ENCODE results near the gene CRB1. TPM values are rescaled to one million over a fixed set of nuclear protein-coding genes. Genes with fewer than 3 reads are reported as not detected.
A peak's percentile ranks its signal among the peaks of the same experiment; 100 is the strongest.
"Not testable (repeated sequence)": the region's sequence is repeated elsewhere in the genome, so short reads cannot be mapped to it uniquely, and the experiment has no call there.

The CRB1 gene
- total and polyA plus RNA-seq, 9 of the 15 experiments (the other 6 are each of a cell fraction or from before 2014, with no cell fraction given): 0.04 to 0.10 TPM; not detected in 7

DNA sequence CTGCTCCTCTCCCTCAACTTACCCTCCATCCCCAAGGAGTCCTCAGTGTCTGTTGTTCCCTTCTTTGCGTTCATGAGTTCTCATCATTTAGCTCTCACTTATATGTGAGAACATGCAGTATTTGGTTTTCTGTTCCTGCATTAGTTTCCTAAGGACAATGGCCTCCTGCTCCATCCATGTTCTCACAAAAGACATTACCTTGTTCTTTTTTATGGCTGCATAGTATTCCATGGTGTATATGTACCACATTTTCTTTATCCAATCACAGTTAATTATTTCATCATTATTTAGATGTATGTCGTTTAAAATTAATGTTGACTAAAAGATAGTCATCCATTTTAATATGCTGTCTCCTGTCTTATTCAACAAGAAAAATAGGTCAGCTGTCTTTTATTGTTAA lies 134.1 kb downstream of the CRB1 start:
- no peaks in the 10 kb centered on the region for H3K9me3 ChIP-seq (replicated peaks; ENCODE audit: control insufficient read depth, insufficient read depth, low read depth, low read length)

GRCh38 chr1:197404774-197405173 lies 136.7 kb downstream of the CRB1 start:
- FAIRE-seq; H3K4me2 ChIP-seq (ENCODE audit: insufficient read depth, low read length); BruUV-seq (replicated peaks); H3K79me2 ChIP-seq (ENCODE audit: control insufficient read depth, insufficient read depth, low read length); H3K9me3 ChIP-seq (replicated peaks; ENCODE audit: control insufficient read depth, insufficient read depth, low read depth, low read length); CTCF ChIA-PET (ENCODE audit: low intra/inter-chr PET ratio); DNase-seq (ENCODE audit: extremely low read depth in 1 of 4, low spot score in 3 of 4); H2AFZ ChIP-seq (ENCODE audit: low read depth, low read length); H3K4me3 ChIP-seq; H3K9me1 ChIP-seq (ENCODE audit: control insufficient read depth, insufficient read depth, low read length); H3K36me3 ChIP-seq (ENCODE audit: control insufficient read depth, insufficient read depth, low read length); H3K9ac ChIP-seq (ENCODE audit: insufficient read depth in 1 of 2, low read depth in 2 of 2, low read length in 2 of 2); in situ Hi-C loops (cut with MboI); H3K4me1 ChIP-seq (replicated peaks in 1 of 2; ENCODE audit: control insufficient read depth in 2 of 2, insufficient read depth in 2 of 2, low read length in 2 of 2); POLR2A ChIA-PET; H4K20me1 ChIP-seq (replicated peaks; ENCODE audit: control insufficient read depth, insufficient read depth, low read length); H3K27ac ChIP-seq (ENCODE audit: extremely low read depth, low read depth, low read length): not testable (repeated sequence)
- peaks cover 3 to 12% of the 10 kb centered on the region in 2 experiments; a peak in 3 of 5 replicates for H3K27me3 ChIP-seq (ENCODE audit: control insufficient read depth in 2 of 2, insufficient read depth in 2 of 2, low read length in 2 of 2)
- intact Hi-C loops (cut with micrococcal nuclease): loop anchor here (5.0 kb wide), 1 partner anchor 513 kb away; the partner anchor contains the start of gene LHX9
- 6% methylated on average over 2 of the region's 8 CpGs for WGBS (ENCODE audit: insufficient coverage, low coverage, missing lambda C conversion rate)
- 0 out of 3 replicates have a peak, but pooled peaks have one; percentile 30 for ATAC-seq

More for the DNA sequence above, 134.1 kb downstream of the CRB1 start:
- intact Hi-C loops (cut with micrococcal nuclease): loop anchor here (5.0 kb wide), 1 partner anchor 515 kb away; the partner anchor contains the start of gene LHX9
- Histone ChIP-seq H3K4me2 (ENCODE audit: insufficient read depth, low read length) (no peak overlapping the region), H3K79me2 (ENCODE audit: control insufficient read depth, insufficient read depth, low read length) (no peaks in the 10 kb centered on the region), H3K4me3 (no peak overlapping the region), H3K27ac (ENCODE audit: extremely low read depth, low read depth, low read length) (no peak overlapping the region), H3K36me3 (ENCODE audit: control insufficient read depth, insufficient read depth, low read length) (no peaks in the 10 kb centered on the region), H3K4me1 (replicated peaks in 1 of 2; ENCODE audit: control insufficient read depth in 2 of 2, insufficient read depth in 2 of 2, low read length in 2 of 2) (no peaks in the 10 kb centered on the region), H3K9me1 (ENCODE audit: control insufficient read depth, insufficient read depth, low read length) (no peaks in the 10 kb centered on the region), H2AFZ (ENCODE audit: low read depth, low read length) (no peak overlapping the region), H3K27me3 (ENCODE audit: control insufficient read depth in 2 of 2, insufficient read depth in 2 of 2, low read length in 2 of 2) (peaks cover 3 to 12% of the 10 kb centered on the region in 2 experiments; a peak in 3 of 5 replicates), H3K9ac (ENCODE audit: insufficient read depth in 1 of 2, low read depth in 2 of 2, low read length in 2 of 2) (no peak overlapping the region), H4K20me1 (replicated peaks; ENCODE audit: control insufficient read depth, insufficient read depth, low read length) (no peaks in the 10 kb centered on the region)
- TF ChIP-seq ZNF146 (CRISPR knock-in tag; IDR thresholded peaks at IDR 0.05; ENCODE audit: unreplicated experiment) (peak; percentile 61), ZNF511 (CRISPR knock-in tag; IDR thresholded peaks at IDR 0.05) (no peak)
- FAIRE-seq (no peak), DNase-seq (ENCODE audit: extremely low read depth in 1 of 4, low spot score in 3 of 4) (no peak), ATAC-seq (no peak)
- BruUV-seq (replicated peaks): no TSS peak
- POLR2A ChIA-PET: no interaction called here
- 0% methylated on average over 2 of the region's 2 CpGs for WGBS (ENCODE audit: insufficient coverage, low coverage, missing lambda C conversion rate)
- CTCF ChIA-PET (ENCODE audit: low intra/inter-chr PET ratio): no interaction called here
- in situ Hi-C loops (cut with MboI): no loop called here

- peaks cover 3 to 12% of the 10 kb centered on the region in 2 experiments; a peak in 3 of 5 replicates for H3K27me3 ChIP-seq (ENCODE audit: control insufficient read depth in 2 of 2, insufficient read depth in 2 of 2, low read length in 2 of 2)
- H3K27ac ChIP-seq (ENCODE audit: extremely low read depth, low read depth, low read length); H3K9me3 ChIP-seq (replicated peaks; ENCODE audit: control insufficient read depth, insufficient read depth, low read depth, low read length); BruUV-seq (replicated peaks); H3K9ac ChIP-seq (ENCODE audit: insufficient read depth in 1 of 2, low read depth in 2 of 2, low read length in 2 of 2); H2AFZ ChIP-seq (ENCODE audit: low read depth, low read length); H3K4me1 ChIP-seq (replicated peaks in 1 of 2; ENCODE audit: control insufficient read depth in 2 of 2, insufficient read depth in 2 of 2, low read length in 2 of 2); H3K79me2 ChIP-seq (ENCODE audit: control insufficient read depth, insufficient read depth, low read length); ATAC-seq; POLR2A ChIA-PET; DNase-seq (ENCODE audit: extremely low read depth in 1 of 4, low spot score in 3 of 4); H3K9me1 ChIP-seq (ENCODE audit: control insufficient read depth, insufficient read depth, low read length); H3K4me3 ChIP-seq; in situ Hi-C loops (cut with MboI); H3K4me2 ChIP-seq (ENCODE audit: insufficient read depth, low read length); H3K36me3 ChIP-seq (ENCODE audit: control insufficient read depth, insufficient read depth, low read length); FAIRE-seq; intact Hi-C loops (cut with micrococcal nuclease); CTCF ChIA-PET (ENCODE audit: low intra/inter-chr PET ratio); H4K20me1 ChIP-seq (replicated peaks; ENCODE audit: control insufficient read depth, insufficient read depth, low read length): not testable (repeated sequence)
- 11% methylated on average over 6 of the region's 28 CpGs for WGBS (ENCODE audit: insufficient coverage, low coverage, missing lambda C conversion rate)
These were observed 137.6 kb downstream of the CRB1 start for GRCh38 chr1:197405614-197406013.
